WTC11 (cell line): ENCODE measurements around the gene UGT1A3. TPM values are rescaled to one million over a fixed set of nuclear protein-coding genes. Genes with fewer than 3 reads are reported as not detected.

Source experiments
- ATAC-seq: fragments of 200-7000 bp; cut with Tn5 transposase; 2 replicates; pipeline ENCODE4 v1.10.0; 2021; ENCODE audit warnings: mild to moderate bottlenecking, moderate library complexity
- CTCF ChIA-PET: fragments of 300-600 bp; sonication (Branson Sonifier 250); formaldehyde crosslinking; loops from one replicate; lab custom pipeline; 2021; ENCODE audit warnings: antibody characterized with exemption; lab: Charles Lee
- POLR2A ChIA-PET: fragments of 350-600 bp; sonication (Branson Sonifier 250); formaldehyde crosslinking; loops from one replicate; lab custom pipeline; 2021; ENCODE audit warnings: antibody characterized with exemption; lab: Charles Lee
- DNase-seq: peaks from one replicate; pipeline ENCODE4 v3.0.0; 2021; ENCODE audit warnings: low spot score
- H3K27ac Mint-ChIP-seq: 2 replicates; pipeline ENCODE4 v1.8.0; 2021; ENCODE audit warnings: mixed read lengths
- H3K27me3 Mint-ChIP-seq: 2 replicates; pipeline ENCODE4 v1.8.0; 2021; ENCODE audit warnings: low read depth, mild to moderate bottlenecking, moderate library complexity, mixed read lengths
- H3K36me3 Mint-ChIP-seq: 2 replicates; pipeline ENCODE4 v1.8.0; 2021; ENCODE audit warnings: mixed read lengths
- H3K4me1 Mint-ChIP-seq: 2 replicates; pipeline ENCODE4 v1.8.0; 2022; ENCODE audit warnings: mixed read lengths
- H3K4me3 Mint-ChIP-seq: 2 replicates; pipeline ENCODE4 v1.8.0; 2021; ENCODE audit warnings: mild to moderate bottlenecking, moderate library complexity, mixed read lengths
- H3K9me3 Mint-ChIP-seq: 2 replicates; pipeline ENCODE4 v1.8.0; 2021; ENCODE audit warnings: mixed read lengths
- CBFB ChIP-seq: sonication (generic); formaldehyde crosslinking; IDR thresholded peaks from 2 replicates; pipeline ENCODE4 v1.8.1; 2022; ENCODE audit warnings: mild to moderate bottlenecking, low read depth, missing genetic modification reagents
- CREB1 ChIP-seq: sonication (generic); formaldehyde crosslinking; IDR thresholded peaks from 2 replicates; pipeline ENCODE4 v1.8.0; 2023; ENCODE audit warnings: mild to moderate bottlenecking, missing genetic modification reagents
- ESRRA ChIP-seq: sonication (generic); formaldehyde crosslinking; IDR thresholded peaks from 2 replicates; pipeline ENCODE4 v1.8.1; 2022; ENCODE audit warnings: mild to moderate bottlenecking, missing genetic modification reagents, borderline replicate concordance
- FOXP1 ChIP-seq: sonication (generic); formaldehyde crosslinking; IDR thresholded peaks from 2 replicates; pipeline ENCODE4 v1.8.0; 2022; ENCODE audit warnings: missing genetic modification reagents, mild to moderate bottlenecking, moderate library complexity, borderline replicate concordance
- GABPB1 ChIP-seq: sonication (generic); formaldehyde crosslinking; IDR thresholded peaks from 2 replicates; pipeline ENCODE4 v1.8.1; 2023; ENCODE audit warnings: mild to moderate bottlenecking, missing genetic modification reagents
- JUN ChIP-seq: sonication (generic); formaldehyde crosslinking; IDR thresholded peaks from 2 replicates; pipeline ENCODE4 v1.8.0; 2023; ENCODE audit warnings: mild to moderate bottlenecking, missing genetic modification reagents
- NFE2L1 ChIP-seq: sonication (generic); formaldehyde crosslinking; IDR thresholded peaks from 2 replicates; pipeline ENCODE4 v1.8.1; 2023; ENCODE audit warnings: missing genetic modification reagents
- OVOL2 ChIP-seq: fragments of 250-450 bp; sonication (Bioruptor Pico); IDR thresholded peaks from 2 replicates; pipeline ENCODE4 v1.9.0; 2021; ENCODE audit warnings: mild to moderate bottlenecking, borderline replicate concordance
- RELA ChIP-seq: sonication (generic); formaldehyde crosslinking; IDR thresholded peaks from 2 replicates; pipeline ENCODE4 v1.8.1; 2022; ENCODE audit warnings: missing genetic modification reagents, mild to moderate bottlenecking, borderline replicate concordance
- ZNF263 ChIP-seq: sonication (generic); formaldehyde crosslinking; IDR thresholded peaks from 2 replicates; pipeline ENCODE4 v1.8.1; 2022; ENCODE audit warnings: low read depth, mild to moderate bottlenecking, moderate library complexity, missing genetic modification reagents
- total RNA-seq: library from RNA; stranded (reverse); gene quantifications from 3 replicates; pipeline ENCODE4 v1.2.3, GENCODE V29; 2021
- TF ChIP-seq, protein P1 (sequence below): sonication (generic); formaldehyde crosslinking; IDR thresholded peaks from 2 replicates; pipeline ENCODE4 v1.8.1; 2022; ENCODE audit warnings: low read depth, mild to moderate bottlenecking, moderate library complexity, missing genetic modification reagents, borderline replicate concordance
- TF ChIP-seq, protein P2 (sequence below): sonication (generic); formaldehyde crosslinking; IDR thresholded peaks from 2 replicates; pipeline ENCODE4 v1.8.0; 2023; ENCODE audit warnings: missing genetic modification reagents
- TF ChIP-seq, protein P3 (sequence below): sonication (generic); formaldehyde crosslinking; IDR thresholded peaks from 2 replicates; pipeline ENCODE4 v1.8.0; 2022; ENCODE audit warnings: mild to moderate bottlenecking, missing genetic modification reagents
- TF ChIP-seq, protein P4 (sequence below): sonication (generic); formaldehyde crosslinking; IDR thresholded peaks from 2 replicates; pipeline ENCODE4 v1.8.1; 2023; ENCODE audit warnings: mild to moderate bottlenecking, missing genetic modification reagents
- TF ChIP-seq, protein P5 (sequence below): sonication (generic); formaldehyde crosslinking; IDR thresholded peaks from 2 replicates; pipeline ENCODE4 v1.8.1; 2023; ENCODE audit warnings: mild to moderate bottlenecking, moderate library complexity, missing genetic modification reagents
- TF ChIP-seq, protein P6 (sequence below): sonication (generic); formaldehyde crosslinking; IDR thresholded peaks from 2 replicates; pipeline ENCODE4 v1.8.1; 2023; ENCODE audit warnings: mild to moderate bottlenecking, missing genetic modification reagents
- TF ChIP-seq, protein P7 (sequence below): fragments of 250-450 bp; sonication (Bioruptor Pico); IDR thresholded peaks from 2 replicates; pipeline ENCODE4 v1.8.0; 2021; ENCODE audit warnings: mild to moderate bottlenecking
- TF ChIP-seq, protein P8 (sequence below): sonication (generic); formaldehyde crosslinking; conservative IDR thresholded peaks from 2 replicates; pipeline ENCODE4 v1.8.1; 2023; ENCODE audit warnings: mild to moderate bottlenecking, low read depth, missing genetic modification reagents, moderate library complexity
- TF ChIP-seq, protein P9 (sequence below): sonication (generic); formaldehyde crosslinking; IDR thresholded peaks from 2 replicates; pipeline ENCODE4 v1.8.1; 2022; ENCODE audit warnings: low read depth, missing genetic modification reagents, borderline replicate concordance

UGT1A3 gene
- total RNA-seq, 1 experiment from 2014 or later, result not detected

DNA sequence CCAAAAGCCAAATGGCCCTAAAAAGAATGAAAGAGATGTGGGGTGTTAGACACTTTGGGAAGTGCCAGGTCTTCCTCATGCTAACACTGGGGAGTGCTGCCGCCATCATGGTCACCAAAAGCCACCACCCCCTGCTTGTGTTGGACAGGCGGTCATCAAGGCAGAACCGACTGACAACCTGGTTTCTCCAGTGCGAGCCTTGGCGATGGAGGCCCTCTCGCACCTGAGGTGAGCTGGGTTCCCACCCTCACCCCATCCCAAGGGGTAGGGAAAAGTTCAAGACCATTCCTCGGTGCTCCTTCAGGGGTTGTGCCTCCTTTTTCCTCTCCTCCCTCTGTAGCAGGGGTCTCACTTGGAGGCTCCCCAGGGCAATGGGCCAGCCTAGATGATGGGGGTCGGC lies 82.9 kb downstream of the UGT1A3 start (continued):
- TF ChIP-seq, protein P1, sequence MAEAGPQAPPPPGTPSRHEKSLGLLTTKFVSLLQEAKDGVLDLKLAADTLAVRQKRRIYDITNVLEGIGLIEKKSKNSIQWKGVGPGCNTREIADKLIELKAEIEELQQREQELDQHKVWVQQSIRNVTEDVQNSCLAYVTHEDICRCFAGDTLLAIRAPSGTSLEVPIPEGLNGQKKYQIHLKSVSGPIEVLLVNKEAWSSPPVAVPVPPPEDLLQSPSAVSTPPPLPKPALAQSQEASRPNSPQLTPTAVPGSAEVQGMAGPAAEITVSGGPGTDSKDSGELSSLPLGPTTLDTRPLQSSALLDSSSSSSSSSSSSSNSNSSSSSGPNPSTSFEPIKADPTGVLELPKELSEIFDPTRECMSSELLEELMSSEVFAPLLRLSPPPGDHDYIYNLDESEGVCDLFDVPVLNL (CRISPR knock-in tag), result no peak
- TF ChIP-seq RELA (CRISPR knock-in tag) (no peak), NFE2L1 (CRISPR knock-in tag) (no peak), FOXP1 (no peak), OVOL2 (CRISPR knock-in tag) (no peak)
- TF ChIP-seq, protein P2, sequence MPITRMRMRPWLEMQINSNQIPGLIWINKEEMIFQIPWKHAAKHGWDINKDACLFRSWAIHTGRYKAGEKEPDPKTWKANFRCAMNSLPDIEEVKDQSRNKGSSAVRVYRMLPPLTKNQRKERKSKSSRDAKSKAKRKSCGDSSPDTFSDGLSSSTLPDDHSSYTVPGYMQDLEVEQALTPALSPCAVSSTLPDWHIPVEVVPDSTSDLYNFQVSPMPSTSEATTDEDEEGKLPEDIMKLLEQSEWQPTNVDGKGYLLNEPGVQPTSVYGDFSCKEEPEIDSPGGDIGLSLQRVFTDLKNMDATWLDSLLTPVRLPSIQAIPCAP (CRISPR knock-in tag), result no peak
- TF ChIP-seq, protein P3, sequence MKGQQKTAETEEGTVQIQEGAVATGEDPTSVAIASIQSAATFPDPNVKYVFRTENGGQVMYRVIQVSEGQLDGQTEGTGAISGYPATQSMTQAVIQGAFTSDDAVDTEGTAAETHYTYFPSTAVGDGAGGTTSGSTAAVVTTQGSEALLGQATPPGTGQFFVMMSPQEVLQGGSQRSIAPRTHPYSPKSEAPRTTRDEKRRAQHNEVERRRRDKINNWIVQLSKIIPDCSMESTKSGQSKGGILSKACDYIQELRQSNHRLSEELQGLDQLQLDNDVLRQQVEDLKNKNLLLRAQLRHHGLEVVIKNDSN, result no peak
- TF ChIP-seq, protein P4, sequence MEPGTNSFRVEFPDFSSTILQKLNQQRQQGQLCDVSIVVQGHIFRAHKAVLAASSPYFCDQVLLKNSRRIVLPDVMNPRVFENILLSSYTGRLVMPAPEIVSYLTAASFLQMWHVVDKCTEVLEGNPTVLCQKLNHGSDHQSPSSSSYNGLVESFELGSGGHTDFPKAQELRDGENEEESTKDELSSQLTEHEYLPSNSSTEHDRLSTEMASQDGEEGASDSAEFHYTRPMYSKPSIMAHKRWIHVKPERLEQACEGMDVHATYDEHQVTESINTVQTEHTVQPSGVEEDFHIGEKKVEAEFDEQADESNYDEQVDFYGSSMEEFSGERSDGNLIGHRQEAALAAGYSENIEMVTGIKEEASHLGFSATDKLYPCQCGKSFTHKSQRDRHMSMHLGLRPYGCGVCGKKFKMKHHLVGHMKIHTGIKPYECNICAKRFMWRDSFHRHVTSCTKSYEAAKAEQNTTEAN (CRISPR knock-in tag), result no peak

DNA sequence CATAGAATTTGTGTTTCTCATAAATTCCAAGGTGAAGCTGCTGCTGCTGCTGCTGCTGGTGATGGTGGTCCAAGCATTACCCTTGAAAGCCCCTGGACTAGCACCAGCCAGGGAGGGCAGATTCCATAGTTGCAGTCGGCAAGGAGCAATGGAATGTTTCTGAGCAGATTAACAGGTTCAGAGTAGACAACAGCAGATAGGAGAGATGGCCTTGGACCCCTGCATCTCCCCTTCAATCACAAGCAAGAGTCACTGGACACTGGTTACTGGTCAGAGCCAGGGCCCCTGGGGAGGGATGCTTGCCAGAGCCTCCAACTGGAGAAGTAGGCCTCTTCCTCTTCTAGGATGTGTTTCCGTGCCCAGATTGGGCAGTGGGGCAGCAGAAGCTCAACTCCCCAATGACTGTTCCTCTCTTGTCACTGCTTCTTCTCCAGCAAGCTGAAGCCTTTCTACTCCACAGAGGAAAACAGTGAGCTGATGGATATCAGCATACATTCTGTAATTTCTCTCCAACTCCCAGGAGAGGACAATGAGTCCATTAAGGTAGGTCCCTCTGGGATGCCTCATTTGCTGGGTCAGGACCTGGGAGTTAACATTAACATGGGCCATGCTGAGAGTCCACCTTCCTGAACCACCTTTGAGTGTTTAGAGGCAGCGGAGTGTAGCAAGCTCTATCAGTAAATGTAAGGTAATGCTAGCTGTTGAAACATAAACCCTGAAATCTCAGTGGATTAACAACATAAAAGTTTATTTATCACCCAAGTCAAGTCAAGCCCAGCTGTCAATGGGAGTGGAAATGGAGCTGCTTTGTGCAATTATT lies 84.6 kb downstream of the UGT1A3 start:
- Mint-ChIP-seq H3K9me3 (peaks cover 11% of the 10 kb centered on the region), H3K4me3 (no peak overlapping the region), H3K27ac (no peak overlapping the region), H3K36me3 (no peaks in the 10 kb centered on the region), H3K4me1 (no peaks in the 10 kb centered on the region), H3K27me3 (no peaks in the 10 kb centered on the region; the same call in 1 of the 2 replicates)
- DNase-seq (no peak), ATAC-seq (no peak)
- ChIA-PET CTCF (no interaction called here), POLR2A (no interaction called here)
- TF ChIP-seq, protein P5, sequence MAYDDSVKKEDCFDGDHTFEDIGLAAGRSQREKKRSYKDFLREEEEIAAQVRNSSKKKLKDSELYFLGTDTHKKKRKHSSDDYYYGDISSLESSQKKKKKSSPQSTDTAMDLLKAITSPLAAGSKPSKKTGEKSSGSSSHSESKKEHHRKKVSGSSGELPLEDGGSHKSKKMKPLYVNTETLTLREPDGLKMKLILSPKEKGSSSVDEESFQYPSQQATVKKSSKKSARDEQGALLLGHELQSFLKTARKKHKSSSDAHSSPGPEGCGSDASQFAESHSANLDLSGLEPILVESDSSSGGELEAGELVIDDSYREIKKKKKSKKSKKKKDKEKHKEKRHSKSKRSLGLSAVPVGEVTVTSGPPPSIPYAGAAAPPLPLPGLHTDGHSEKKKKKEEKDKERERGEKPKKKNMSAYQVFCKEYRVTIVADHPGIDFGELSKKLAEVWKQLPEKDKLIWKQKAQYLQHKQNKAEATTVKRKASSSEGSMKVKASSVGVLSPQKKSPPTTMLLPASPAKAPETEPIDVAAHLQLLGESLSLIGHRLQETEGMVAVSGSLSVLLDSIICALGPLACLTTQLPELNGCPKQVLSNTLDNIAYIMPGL, result no peak
- TF ChIP-seq, protein P6, sequence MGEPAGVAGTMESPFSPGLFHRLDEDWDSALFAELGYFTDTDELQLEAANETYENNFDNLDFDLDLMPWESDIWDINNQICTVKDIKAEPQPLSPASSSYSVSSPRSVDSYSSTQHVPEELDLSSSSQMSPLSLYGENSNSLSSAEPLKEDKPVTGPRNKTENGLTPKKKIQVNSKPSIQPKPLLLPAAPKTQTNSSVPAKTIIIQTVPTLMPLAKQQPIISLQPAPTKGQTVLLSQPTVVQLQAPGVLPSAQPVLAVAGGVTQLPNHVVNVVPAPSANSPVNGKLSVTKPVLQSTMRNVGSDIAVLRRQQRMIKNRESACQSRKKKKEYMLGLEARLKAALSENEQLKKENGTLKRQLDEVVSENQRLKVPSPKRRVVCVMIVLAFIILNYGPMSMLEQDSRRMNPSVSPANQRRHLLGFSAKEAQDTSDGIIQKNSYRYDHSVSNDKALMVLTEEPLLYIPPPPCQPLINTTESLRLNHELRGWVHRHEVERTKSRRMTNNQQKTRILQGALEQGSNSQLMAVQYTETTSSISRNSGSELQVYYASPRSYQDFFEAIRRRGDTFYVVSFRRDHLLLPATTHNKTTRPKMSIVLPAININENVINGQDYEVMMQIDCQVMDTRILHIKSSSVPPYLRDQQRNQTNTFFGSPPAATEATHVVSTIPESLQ (CRISPR knock-in tag), result no peak
- no peak for TF ChIP-seq RELA (CRISPR knock-in tag)
- TF ChIP-seq, protein P7, sequence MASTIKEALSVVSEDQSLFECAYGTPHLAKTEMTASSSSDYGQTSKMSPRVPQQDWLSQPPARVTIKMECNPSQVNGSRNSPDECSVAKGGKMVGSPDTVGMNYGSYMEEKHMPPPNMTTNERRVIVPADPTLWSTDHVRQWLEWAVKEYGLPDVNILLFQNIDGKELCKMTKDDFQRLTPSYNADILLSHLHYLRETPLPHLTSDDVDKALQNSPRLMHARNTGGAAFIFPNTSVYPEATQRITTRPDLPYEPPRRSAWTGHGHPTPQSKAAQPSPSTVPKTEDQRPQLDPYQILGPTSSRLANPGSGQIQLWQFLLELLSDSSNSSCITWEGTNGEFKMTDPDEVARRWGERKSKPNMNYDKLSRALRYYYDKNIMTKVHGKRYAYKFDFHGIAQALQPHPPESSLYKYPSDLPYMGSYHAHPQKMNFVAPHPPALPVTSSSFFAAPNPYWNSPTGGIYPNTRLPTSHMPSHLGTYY (CRISPR knock-in tag), result no peak
- no peak for TF ChIP-seq CREB1 (CRISPR knock-in tag)
- TF ChIP-seq ZNF263 (CRISPR knock-in tag), result no peak
- TF ChIP-seq GABPB1 (CRISPR knock-in tag), result no peak
- TF ChIP-seq ESRRA (CRISPR knock-in tag), result no peak
- no peak for TF ChIP-seq JUN
- TF ChIP-seq, protein P8, sequence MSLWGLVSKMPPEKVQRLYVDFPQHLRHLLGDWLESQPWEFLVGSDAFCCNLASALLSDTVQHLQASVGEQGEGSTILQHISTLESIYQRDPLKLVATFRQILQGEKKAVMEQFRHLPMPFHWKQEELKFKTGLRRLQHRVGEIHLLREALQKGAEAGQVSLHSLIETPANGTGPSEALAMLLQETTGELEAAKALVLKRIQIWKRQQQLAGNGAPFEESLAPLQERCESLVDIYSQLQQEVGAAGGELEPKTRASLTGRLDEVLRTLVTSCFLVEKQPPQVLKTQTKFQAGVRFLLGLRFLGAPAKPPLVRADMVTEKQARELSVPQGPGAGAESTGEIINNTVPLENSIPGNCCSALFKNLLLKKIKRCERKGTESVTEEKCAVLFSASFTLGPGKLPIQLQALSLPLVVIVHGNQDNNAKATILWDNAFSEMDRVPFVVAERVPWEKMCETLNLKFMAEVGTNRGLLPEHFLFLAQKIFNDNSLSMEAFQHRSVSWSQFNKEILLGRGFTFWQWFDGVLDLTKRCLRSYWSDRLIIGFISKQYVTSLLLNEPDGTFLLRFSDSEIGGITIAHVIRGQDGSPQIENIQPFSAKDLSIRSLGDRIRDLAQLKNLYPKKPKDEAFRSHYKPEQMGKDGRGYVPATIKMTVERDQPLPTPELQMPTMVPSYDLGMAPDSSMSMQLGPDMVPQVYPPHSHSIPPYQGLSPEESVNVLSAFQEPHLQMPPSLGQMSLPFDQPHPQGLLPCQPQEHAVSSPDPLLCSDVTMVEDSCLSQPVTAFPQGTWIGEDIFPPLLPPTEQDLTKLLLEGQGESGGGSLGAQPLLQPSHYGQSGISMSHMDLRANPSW (CRISPR knock-in tag), result no peak
- no peak for TF ChIP-seq CBFB (CRISPR knock-in tag)
- TF ChIP-seq, protein P9, sequence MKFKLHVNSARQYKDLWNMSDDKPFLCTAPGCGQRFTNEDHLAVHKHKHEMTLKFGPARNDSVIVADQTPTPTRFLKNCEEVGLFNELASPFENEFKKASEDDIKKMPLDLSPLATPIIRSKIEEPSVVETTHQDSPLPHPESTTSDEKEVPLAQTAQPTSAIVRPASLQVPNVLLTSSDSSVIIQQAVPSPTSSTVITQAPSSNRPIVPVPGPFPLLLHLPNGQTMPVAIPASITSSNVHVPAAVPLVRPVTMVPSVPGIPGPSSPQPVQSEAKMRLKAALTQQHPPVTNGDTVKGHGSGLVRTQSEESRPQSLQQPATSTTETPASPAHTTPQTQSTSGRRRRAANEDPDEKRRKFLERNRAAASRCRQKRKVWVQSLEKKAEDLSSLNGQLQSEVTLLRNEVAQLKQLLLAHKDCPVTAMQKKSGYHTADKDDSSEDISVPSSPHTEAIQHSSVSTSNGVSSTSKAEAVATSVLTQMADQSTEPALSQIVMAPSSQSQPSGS (CRISPR knock-in tag), result no peak
